ENCODE data around the gene MEG3.

DNA sequence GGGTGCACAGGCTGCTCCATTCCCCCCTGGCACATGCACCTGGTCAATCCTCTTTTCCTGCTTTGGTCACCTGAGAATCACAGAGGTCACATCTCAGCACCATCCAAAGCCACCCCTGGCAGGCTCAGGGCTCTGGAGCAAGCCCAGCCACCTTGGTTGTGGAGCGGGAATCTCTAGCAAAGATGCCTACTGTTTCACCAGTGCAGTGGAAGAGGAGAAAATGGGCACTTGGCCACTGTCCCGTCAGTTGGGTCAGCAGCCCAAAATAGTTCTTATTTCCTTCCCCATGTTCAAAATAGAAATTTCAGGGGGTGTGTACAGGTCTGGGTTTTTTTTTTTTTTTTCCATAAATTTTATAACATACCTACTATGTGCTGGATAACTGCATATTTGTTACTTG, 59.3 kb downstream of the MEG3 start:
- TF ChIP-seq CTCF (IDR thresholded peaks at IDR 0.05) = no peak
- TF ChIP-seq POLR2AphosphoS5 (IDR thresholded peaks at IDR 0.05; ENCODE audit: low read depth, low read length) = no peak
- TF ChIP-seq REST (IDR thresholded peaks at IDR 0.05; ENCODE audit: insufficient read depth in 1 of 2, low read depth in 2 of 2, low read length in 1 of 2) = no peak

Measured in Panc1 (cell line).